Neuronal stem cell (in vitro differentiated cells): Measurements from ENCODE around the gene MRPS21.

Experiments
- DNase-seq: peaks from one replicate; pipeline ENCODE4 v3.0.0-alpha.2; 2013; ENCODE audit warnings: low spot score
- H2AFZ ChIP-seq: one replicate; pipeline ENCODE4 v1.6.1; 2013; ENCODE audit warnings: mild to moderate bottlenecking, low read length, inconsistent platforms
- H2AK5ac ChIP-seq: 2 replicates; pipeline ENCODE4 v1.6.1; 2013; ENCODE audit warnings: low read depth, mild to moderate bottlenecking, inconsistent platforms, low read length, moderate library complexity, mixed read lengths
- H2BK120ac ChIP-seq: 2 replicates; pipeline ENCODE4 v1.6.1; 2013; ENCODE audit warnings: low read depth, mild to moderate bottlenecking, inconsistent platforms, low read length, moderate library complexity, mixed read lengths
- H2BK12ac ChIP-seq: one replicate; pipeline ENCODE4 v1.6.1; 2013; ENCODE audit warnings: low read length, inconsistent platforms
- H2BK15ac ChIP-seq: 2 replicates; pipeline ENCODE4 v1.6.1; 2013; ENCODE audit warnings: mild to moderate bottlenecking, low read length, inconsistent platforms, mixed read lengths
- H2BK5ac ChIP-seq: one replicate; pipeline ENCODE4 v1.6.1; 2013; ENCODE audit warnings: inconsistent platforms, mild to moderate bottlenecking, low read length, moderate library complexity
- H3K14ac ChIP-seq: one replicate; pipeline ENCODE4 v1.6.1; 2013; ENCODE audit warnings: low read length, inconsistent platforms
- H3K18ac ChIP-seq: 2 replicates; pipeline ENCODE4 v1.6.1; 2013; ENCODE audit warnings: low read length, inconsistent platforms
- H3K23ac ChIP-seq: 2 replicates; pipeline ENCODE4 v1.6.1; 2013; ENCODE audit warnings: low read depth, mild to moderate bottlenecking, mixed read lengths, low read length, inconsistent platforms; ENCODE audit not compliant: poor library complexity
- H3K27ac ChIP-seq: replicated peaks from 3 replicates; pipeline ENCODE4 v1.5.1; 2013; ENCODE audit warnings: low read length, inconsistent platforms
- H3K27me3 ChIP-seq, 3 experiments: 2 replicates each; pipeline ENCODE4 v1.6.1; 2013; ENCODE audit warnings: low read length in 3 of 3, mild to moderate bottlenecking in 2 of 3, inconsistent platforms in 1 of 3, low read depth in 1 of 3, mixed read lengths in 1 of 3, moderate library complexity in 1 of 3; ENCODE audit not compliant: control insufficient read depth in 3 of 3, insufficient read depth in 3 of 3
- H3K36me3 ChIP-seq, 2 donors: replicated peaks in 1 of 2; 2 replicates each; pipeline ENCODE4 v1.6.1; 2013; ENCODE audit warnings: low read length in 2 of 2; ENCODE audit not compliant: control insufficient read depth in 2 of 2, insufficient read depth in 2 of 2
- H3K4ac ChIP-seq: 2 replicates; pipeline ENCODE4 v1.6.1; 2013; ENCODE audit warnings: inconsistent platforms, mild to moderate bottlenecking, low read length, moderate library complexity
- H3K4me1 ChIP-seq, 2 donors: 1 replicate in 1 of 2; 2 replicates in 1 of 2; pipeline ENCODE4 v1.6.1; 2013; ENCODE audit warnings: low read length in 2 of 2, low read depth in 1 of 2; ENCODE audit not compliant: control insufficient read depth in 2 of 2, insufficient read depth in 1 of 2
- H3K4me2 ChIP-seq: one replicate; pipeline ENCODE4 v1.6.1; 2013; ENCODE audit warnings: mild to moderate bottlenecking, low read length, inconsistent platforms; ENCODE audit not compliant: insufficient read depth, poor library complexity, severe bottlenecking
- H3K4me3 ChIP-seq, 2 donors: 2 replicates each; pipeline ENCODE4 v1.5.1; 2013; ENCODE audit warnings: low read length in 2 of 2, mild to moderate bottlenecking in 2 of 2, inconsistent platforms in 1 of 2, moderate library complexity in 1 of 2
- H3K79me1 ChIP-seq: one replicate; pipeline ENCODE4 v1.6.1; 2013; ENCODE audit warnings: low read depth, mild to moderate bottlenecking, inconsistent platforms, low read length, moderate library complexity
- H3K9ac ChIP-seq: one replicate; pipeline ENCODE4 v1.6.1; 2013; ENCODE audit warnings: mild to moderate bottlenecking, low read depth, low read length, inconsistent platforms; ENCODE audit not compliant: poor library complexity
- H3K9me3 ChIP-seq, 2 donors: replicated peaks in 1 of 2; 2 replicates each; pipeline versions ENCODE3 to v1.6.1; 2013; ENCODE audit warnings: low read length in 2 of 2, mild to moderate bottlenecking in 2 of 2, inconsistent platforms in 1 of 2, low read depth in 1 of 2, mixed read lengths in 1 of 2, moderate library complexity in 1 of 2; ENCODE audit not compliant: control insufficient read depth in 2 of 2, insufficient read depth in 1 of 2
- H4K8ac ChIP-seq: one replicate; pipeline ENCODE4 v1.6.1; 2013; ENCODE audit warnings: low read depth, mild to moderate bottlenecking, inconsistent platforms, low read length, moderate library complexity
- H4K91ac ChIP-seq: one replicate; pipeline ENCODE4 v1.6.1; 2013; ENCODE audit warnings: low read length, low read depth, mild to moderate bottlenecking, inconsistent platforms; ENCODE audit not compliant: poor library complexity
- WGBS, 2 donors: extraction: QIAGEN DNeasy Blood & Tissue Kit; methylation state at CpG; one replicate each; pipeline ENCODE4 v1.1.7; 2013; ENCODE audit warnings: missing lambda C conversion rate in 2 of 2, mixed read lengths in 1 of 2; ENCODE audit not compliant: insufficient read length in 2 of 2, insufficient replicate concordance in 1 of 2; ENCODE audit errors: extremely low coverage in 2 of 2; 5-methylcytosine and 5-hydroxymethylcytosine counted together

The MRPS21 gene

GRCh38 chr1:150271291-150271959, 22.2 kb upstream of the MRPS21 start:
- H4K8ac ChIP-seq = no peak overlapping the region
- no peak overlapping the region for H2BK120ac ChIP-seq
- no peak overlapping the region for H3K27ac ChIP-seq
- H3K23ac ChIP-seq = no peak overlapping the region
- no peaks in the 10 kb centered on the region for H3K9me3 ChIP-seq
- no peak overlapping the region for H2BK5ac ChIP-seq
- no CpG with 5 or more reads among the region's 7 CpGs for WGBS, 2 donors
- no peak overlapping the region for H3K4me2 ChIP-seq
- no peaks in the 10 kb centered on the region for H3K27me3 ChIP-seq
- no peak overlapping the region for H2BK12ac ChIP-seq
- no peak overlapping the region for H2AFZ ChIP-seq
- no peak for DNase-seq
- H2BK15ac ChIP-seq = no peak overlapping the region
- no peak overlapping the region for H4K91ac ChIP-seq
- peaks cover 10% of the 10 kb centered on the region for H3K79me1 ChIP-seq
- H3K9ac ChIP-seq = no peak overlapping the region
- H3K4me1 ChIP-seq = peaks cover 15% of the 10 kb centered on the region in 2 donors
- H3K36me3 ChIP-seq = peaks cover 11 to 27% of the 10 kb centered on the region in 2 donors
- H3K4me3 ChIP-seq = no peak overlapping the region
- no peak overlapping the region for H3K4ac ChIP-seq
- H3K14ac ChIP-seq = no peak overlapping the region
- no peak overlapping the region for H2AK5ac ChIP-seq
- H3K18ac ChIP-seq = no peak overlapping the region

DNA sequence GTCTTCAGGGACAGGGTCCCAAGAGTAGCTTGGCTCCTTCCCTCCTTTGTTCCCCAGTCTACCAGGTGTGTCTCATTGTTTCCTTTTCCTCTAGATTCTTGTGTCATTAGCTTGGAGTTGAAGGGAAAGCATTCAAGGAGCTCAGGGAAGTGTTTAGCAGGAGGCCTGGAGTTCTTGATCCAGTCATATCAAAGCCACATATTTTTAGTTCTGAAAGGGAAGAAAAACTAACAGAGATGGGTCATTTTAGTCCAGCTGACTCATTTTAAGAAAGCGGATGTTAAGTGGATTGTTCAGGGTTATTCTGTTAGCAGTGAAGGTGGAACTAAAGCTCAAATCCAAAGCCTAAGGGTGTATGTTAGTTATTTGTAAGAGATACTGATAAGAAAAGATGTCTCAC, 20.4 kb upstream of the MRPS21 start:
- Histone ChIP-seq H3K4me3 (peak overlapping the region in 1 of 2 donors; percentile 51), H2BK15ac (no peak overlapping the region), H4K8ac (no peak overlapping the region), H3K4ac (no peak overlapping the region), H3K18ac (no peak overlapping the region), H2BK5ac (peak overlapping the region; percentile 67), H2BK12ac (no peak overlapping the region), H2AK5ac (no peak overlapping the region), H2AFZ (no peak overlapping the region), H4K91ac (no peak overlapping the region), H3K9ac (no peak overlapping the region), H3K79me1 (peaks cover 2% of the 10 kb centered on the region), H3K4me1 (peaks cover 8 to 9% of the 10 kb centered on the region in 2 donors), H2BK120ac (no peak overlapping the region), H3K23ac (no peak overlapping the region), H3K27ac (peak overlapping the region; percentile 71), H3K36me3 (peaks cover 6 to 29% of the 10 kb centered on the region in 2 donors), H3K9me3 (no peaks in the 10 kb centered on the region), H3K14ac (no peak overlapping the region), H3K27me3 (no peaks in the 10 kb centered on the region), H3K4me2 (peak overlapping the region; percentile 79)
- no peak for DNase-seq
- WGBS, 2 donors = no CpG with 5 or more reads among the region's 1 CpG

DNA sequence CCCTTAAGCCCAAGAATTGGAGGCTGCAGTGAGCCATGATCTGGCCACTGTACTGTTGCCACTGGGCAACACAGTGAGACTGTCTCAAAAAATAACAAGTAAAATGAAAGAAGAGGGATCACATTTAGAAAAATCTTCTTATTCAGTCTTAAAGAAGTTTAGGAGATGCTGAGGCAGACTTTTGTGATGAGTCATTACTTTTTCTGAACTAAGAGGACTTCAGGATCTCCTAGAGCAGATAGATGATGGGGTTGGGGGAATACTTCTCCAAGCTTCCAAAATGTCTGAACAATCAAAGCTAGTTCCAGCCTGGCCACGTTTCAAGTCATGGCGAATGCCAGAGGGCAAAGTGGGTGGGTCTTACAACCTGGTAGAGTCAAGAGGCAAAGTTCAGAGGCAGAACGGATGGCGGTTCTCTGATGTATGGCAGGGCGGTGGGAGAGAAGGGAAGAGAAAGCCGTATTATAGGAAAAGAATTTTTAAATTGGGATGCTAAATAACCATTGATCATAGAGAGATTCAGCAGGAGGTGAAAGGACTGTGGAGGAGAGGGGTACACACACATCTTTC, 13.4 kb upstream of the MRPS21 start:
- no peak overlapping the region for H3K14ac ChIP-seq
- no peak overlapping the region for H4K8ac ChIP-seq
- no peak overlapping the region for H2BK120ac ChIP-seq
- H4K91ac ChIP-seq = no peak overlapping the region
- H3K27ac ChIP-seq = no peak overlapping the region
- H3K18ac ChIP-seq = no peak overlapping the region
- H2BK12ac ChIP-seq = no peak overlapping the region
- no peak overlapping the region for H3K4me2 ChIP-seq
- no peak overlapping the region for H2BK5ac ChIP-seq
- H3K9ac ChIP-seq = no peak overlapping the region
- WGBS, 2 donors = 100% methylated on average over 3 of the region's 6 CpGs; no CpG with 5 or more reads in 1 of the 2 donors
- H3K79me1 ChIP-seq = no peaks in the 10 kb centered on the region
- H3K4me3 ChIP-seq = no peak overlapping the region
- DNase-seq = no peak
- H3K4me1 ChIP-seq = peaks cover 0 to 10% of the 10 kb centered on the region in 2 donors
- H2BK15ac ChIP-seq = no peak overlapping the region
- H2AK5ac ChIP-seq = no peak overlapping the region
- peaks cover 8 to 54% of the 10 kb centered on the region in 2 donors for H3K36me3 ChIP-seq
- H3K23ac ChIP-seq = no peak overlapping the region
- peaks cover 0 to 7% (median 0%) of the 10 kb centered on the region in 3 experiments for H3K27me3 ChIP-seq
- H3K9me3 ChIP-seq = no peaks in the 10 kb centered on the region
- no peak overlapping the region for H2AFZ ChIP-seq
- no peak overlapping the region for H3K4ac ChIP-seq

DNA sequence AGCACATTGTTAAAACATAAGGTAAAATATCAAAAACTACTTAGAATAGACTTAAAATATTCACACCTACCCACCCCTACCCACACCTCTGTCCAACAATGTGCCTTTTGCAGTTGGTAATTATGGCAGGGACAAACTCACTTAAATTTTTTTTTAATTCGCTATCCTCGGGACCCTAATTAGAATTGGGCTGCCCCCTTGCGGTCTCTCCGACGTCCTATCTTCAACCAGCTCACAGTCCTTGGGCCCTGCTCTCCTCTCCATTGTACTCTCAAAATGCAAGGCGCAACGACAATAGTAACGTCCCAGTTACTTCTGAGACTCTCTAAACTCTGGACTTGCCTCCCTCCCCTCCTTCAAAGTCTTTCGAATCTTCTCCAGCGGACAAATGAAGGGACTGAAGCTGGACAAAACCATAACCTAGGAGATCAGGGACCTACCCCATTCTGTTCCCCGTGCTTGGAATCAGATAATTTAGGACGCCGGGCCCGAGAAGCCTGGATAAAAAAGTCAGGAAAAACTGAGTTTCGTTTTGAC, 12.4 kb upstream of the MRPS21 start:
- Histone ChIP-seq H3K4me3 (peak overlapping the region; percentile 40 to 71), H4K8ac (no peak overlapping the region), H3K27ac (no peak overlapping the region), H3K4ac (no peak overlapping the region), H3K14ac (no peak overlapping the region), H3K4me1 (peaks cover 0 to 10% of the 10 kb centered on the region in 2 donors), H4K91ac (no peak overlapping the region), H2BK5ac (no peak overlapping the region), H3K36me3 (peaks cover 6 to 45% of the 10 kb centered on the region in 2 donors), H2BK15ac (no peak overlapping the region), H2AFZ (peak overlapping the region; percentile 19), H3K79me1 (no peaks in the 10 kb centered on the region), H3K18ac (peak overlapping the region; percentile 83), H3K9me3 (no peaks in the 10 kb centered on the region), H2AK5ac (peak overlapping the region; percentile 48), H3K9ac (no peak overlapping the region), H3K4me2 (peak overlapping the region; percentile 71), H3K27me3 (peaks cover 0 to 7% (median 0%) of the 10 kb centered on the region in 3 experiments), H2BK12ac (no peak overlapping the region), H2BK120ac (no peak overlapping the region), H3K23ac (peak overlapping the region; percentile 66)
- no CpG with 5 or more reads among the region's 15 CpGs for whole genome bisulfite sequencing, 2 donors
- peak; percentile 62 for DNase-seq
